WI38 (cell line): Measurements from ENCODE around the gene CD6.

Experiments
- H3K4me3 ChIP-seq: 2 replicates; pipeline ENCODE4 v1.5.1; 2011; ENCODE audit warnings: low read depth, mild to moderate bottlenecking, control low read depth, low read length
- CTCF ChIP-seq: IDR thresholded peaks from 2 replicates; pipeline ENCODE4 v1.5.1; 2012; ENCODE audit warnings: low read depth, mild to moderate bottlenecking, control low read depth, low read length

CD6 gene

DNA sequence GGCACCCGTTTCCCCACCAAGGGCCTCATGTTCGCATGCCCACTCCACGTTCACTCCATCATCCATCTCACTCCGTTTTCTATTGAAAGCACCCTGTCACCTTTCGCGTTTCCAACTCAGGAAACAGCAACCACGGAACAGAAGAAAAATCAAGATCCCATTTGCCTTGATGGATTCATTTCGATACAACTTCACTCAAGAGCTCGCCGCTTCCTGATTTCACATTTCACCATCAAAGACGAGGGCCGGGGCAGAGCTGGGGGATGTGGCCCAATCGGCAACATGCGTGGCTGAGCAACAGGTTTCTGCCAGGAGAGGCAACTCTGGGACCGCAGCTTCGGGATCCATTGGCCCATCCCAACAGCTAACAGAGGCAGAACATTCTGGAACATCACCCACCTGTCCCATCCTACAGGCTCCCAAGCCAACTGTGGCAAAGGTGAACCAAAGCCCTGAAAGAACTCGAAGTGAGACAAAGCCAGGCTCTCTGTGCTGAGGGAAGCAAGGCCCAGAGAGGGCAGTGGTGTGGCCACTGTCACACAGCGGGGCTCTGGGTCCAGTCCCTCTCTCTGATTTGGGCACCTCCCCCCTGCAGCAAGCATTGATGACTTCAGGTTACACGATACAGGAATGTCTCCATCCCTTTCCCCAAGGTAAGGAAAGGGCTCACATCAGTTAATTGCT is 94.6 kb downstream of the CD6 start:
- TF ChIP-seq CTCF = no peak
- H3K4me3 ChIP-seq = no peak overlapping the region

DNA sequence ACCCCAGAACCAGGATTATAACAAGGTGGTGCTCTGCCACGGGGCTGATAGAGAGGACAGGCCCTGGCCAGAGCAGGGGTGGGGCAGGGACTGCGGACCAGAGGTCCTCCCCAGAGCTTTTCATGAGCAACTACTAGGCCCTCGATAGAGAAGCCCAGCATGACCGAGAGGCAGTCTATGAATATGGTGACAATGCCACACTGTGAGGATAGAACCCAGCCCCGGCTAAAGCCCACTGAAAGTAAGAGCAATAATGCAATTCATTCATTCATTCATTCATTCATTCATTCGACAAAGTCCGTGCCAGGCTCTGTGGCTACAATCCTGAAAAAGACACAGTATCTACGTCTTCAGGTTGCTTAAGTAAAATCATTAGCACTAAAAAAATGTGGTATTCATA is 95.2 kb downstream of the CD6 start:
- no peak for TF ChIP-seq CTCF
- H3K4me3 ChIP-seq = no peak overlapping the region

- no peak for TF ChIP-seq CTCF
- H3K4me3 ChIP-seq = no peak overlapping the region
These were observed 96.4 kb downstream of the CD6 start for GRCh38 chr11:61067782-61068446.

GRCh38 chr11:61068581-61068980 is 97.1 kb downstream of the CD6 start:
- TF ChIP-seq CTCF = no peak
- no peak overlapping the region for H3K4me3 ChIP-seq

DNA sequence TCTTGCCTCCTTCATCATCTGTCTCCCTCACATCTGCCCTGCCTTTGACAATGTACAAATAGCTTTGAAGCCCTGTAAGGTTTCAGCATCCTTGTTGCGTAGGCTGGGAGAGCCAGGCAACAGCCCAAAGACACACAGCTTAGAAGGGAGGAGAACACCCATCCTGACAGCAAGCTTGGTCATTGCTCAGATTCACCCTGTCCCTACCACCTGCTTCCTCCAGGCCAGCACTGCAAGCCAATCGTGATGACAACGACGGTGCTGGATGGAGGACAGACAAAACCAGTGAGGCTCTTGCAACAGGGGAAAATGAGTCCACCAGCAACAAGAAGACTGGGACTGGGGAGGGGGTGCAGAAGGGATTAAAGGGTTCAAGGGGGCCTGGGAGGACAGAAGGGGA is 97.9 kb downstream of the CD6 start:
- H3K4me3 ChIP-seq = no peak overlapping the region

More for the DNA sequence above, 97.9 kb downstream of the CD6 start:
- TF ChIP-seq CTCF = no peak
